Measurements from ENCODE around the gene RBM6.

The RBM6 gene

GRCh38 chr3:49966233-49966942, 26.4 kb downstream of the RBM6 start:
- Histone ChIP-seq H3K4me3 (ENCODE audit: low read length) (no peak overlapping the region), H3K9ac (ENCODE audit: low read length) (no peak overlapping the region), H3K9me3 (ENCODE audit: control insufficient read depth, low read length) (no peaks in the 10 kb centered on the region), H3K27me3 (ENCODE audit: control insufficient read depth, insufficient read depth, low read length) (no peaks in the 10 kb centered on the region), H3K4me1 (ENCODE audit: control insufficient read depth, insufficient read depth, low read length) (no peaks in the 10 kb centered on the region), H3K36me3 (ENCODE audit: control insufficient read depth, insufficient read depth, low read length) (no peaks in the 10 kb centered on the region)

- Histone ChIP-seq H3K27me3 (ENCODE audit: control insufficient read depth, insufficient read depth, low read length) (no peaks in the 10 kb centered on the region), H3K36me3 (ENCODE audit: control insufficient read depth, insufficient read depth, low read length) (no peaks in the 10 kb centered on the region), H3K9me3 (ENCODE audit: control insufficient read depth, low read length) (no peaks in the 10 kb centered on the region), H3K4me3 (ENCODE audit: low read length) (no peak overlapping the region), H3K4me1 (ENCODE audit: control insufficient read depth, insufficient read depth, low read length) (no peaks in the 10 kb centered on the region), H3K9ac (ENCODE audit: low read length) (no peak overlapping the region)
Observed at GRCh38 chr3:49967291-49967690, 27.3 kb downstream of the RBM6 start.

- Histone ChIP-seq H3K9me3 (ENCODE audit: control insufficient read depth, low read length) (no peaks in the 10 kb centered on the region), H3K9ac (ENCODE audit: low read length) (no peak overlapping the region), H3K27me3 (ENCODE audit: control insufficient read depth, insufficient read depth, low read length) (no peaks in the 10 kb centered on the region), H3K36me3 (ENCODE audit: control insufficient read depth, insufficient read depth, low read length) (no peaks in the 10 kb centered on the region), H3K4me3 (ENCODE audit: low read length) (no peak overlapping the region), H3K4me1 (ENCODE audit: control insufficient read depth, insufficient read depth, low read length) (no peaks in the 10 kb centered on the region)
Observed at GRCh38 chr3:49968346-49968745, 28.4 kb downstream of the RBM6 start.

- Histone ChIP-seq H3K9ac (ENCODE audit: low read length) (no peak overlapping the region), H3K9me3 (ENCODE audit: control insufficient read depth, low read length) (no peaks in the 10 kb centered on the region), H3K27me3 (ENCODE audit: control insufficient read depth, insufficient read depth, low read length) (no peaks in the 10 kb centered on the region), H3K4me1 (ENCODE audit: control insufficient read depth, insufficient read depth, low read length) (no peaks in the 10 kb centered on the region), H3K36me3 (ENCODE audit: control insufficient read depth, insufficient read depth, low read length) (no peaks in the 10 kb centered on the region), H3K4me3 (ENCODE audit: low read length) (no peak overlapping the region)
Observed at GRCh38 chr3:49972656-49973055, 32.7 kb downstream of the RBM6 start.

GRCh38 chr3:49976942-49977341, 37.0 kb downstream of the RBM6 start:
- Histone ChIP-seq H3K9ac (ENCODE audit: low read length) (no peak overlapping the region), H3K36me3 (ENCODE audit: control insufficient read depth, insufficient read depth, low read length) (no peaks in the 10 kb centered on the region), H3K4me3 (ENCODE audit: low read length) (no peak overlapping the region), H3K27me3 (ENCODE audit: control insufficient read depth, insufficient read depth, low read length) (no peaks in the 10 kb centered on the region), H3K9me3 (ENCODE audit: control insufficient read depth, low read length) (no peaks in the 10 kb centered on the region), H3K4me1 (ENCODE audit: control insufficient read depth, insufficient read depth, low read length) (no peaks in the 10 kb centered on the region)

GRCh38 chr3:49984394-49984793, 44.4 kb downstream of the RBM6 start:
- Histone ChIP-seq H3K9me3 (ENCODE audit: control insufficient read depth, low read length) (no peaks in the 10 kb centered on the region), H3K27me3 (ENCODE audit: control insufficient read depth, insufficient read depth, low read length) (no peaks in the 10 kb centered on the region), H3K36me3 (ENCODE audit: control insufficient read depth, insufficient read depth, low read length) (no peaks in the 10 kb centered on the region), H3K4me1 (ENCODE audit: control insufficient read depth, insufficient read depth, low read length) (no peaks in the 10 kb centered on the region), H3K9ac (ENCODE audit: low read length) (no peak overlapping the region), H3K4me3 (ENCODE audit: low read length) (no peak overlapping the region)

- Histone ChIP-seq H3K9ac (ENCODE audit: low read length) (no peak overlapping the region), H3K9me3 (ENCODE audit: control insufficient read depth, low read length) (no peaks in the 10 kb centered on the region), H3K4me1 (ENCODE audit: control insufficient read depth, insufficient read depth, low read length) (no peaks in the 10 kb centered on the region), H3K27me3 (ENCODE audit: control insufficient read depth, insufficient read depth, low read length) (no peaks in the 10 kb centered on the region), H3K36me3 (ENCODE audit: control insufficient read depth, insufficient read depth, low read length) (no peaks in the 10 kb centered on the region), H3K4me3 (ENCODE audit: low read length) (no peak overlapping the region)
Observed at GRCh38 chr3:49992326-49992725, 52.4 kb downstream of the RBM6 start.

- no peak overlapping the region for H3K4me3 ChIP-seq (ENCODE audit: low read length)
- H3K36me3 ChIP-seq (ENCODE audit: control insufficient read depth, insufficient read depth, low read length) = no peaks in the 10 kb centered on the region
- no peaks in the 10 kb centered on the region for H3K4me1 ChIP-seq (ENCODE audit: control insufficient read depth, insufficient read depth, low read length)
- no peak overlapping the region for H3K9ac ChIP-seq (ENCODE audit: low read length)
- H3K9me3 ChIP-seq (ENCODE audit: control insufficient read depth, low read length) = no peaks in the 10 kb centered on the region
- no peaks in the 10 kb centered on the region for H3K27me3 ChIP-seq (ENCODE audit: control insufficient read depth, insufficient read depth, low read length)
Observed at GRCh38 chr3:49994476-49994875, 54.5 kb downstream of the RBM6 start.

GRCh38 chr3:49996016-49996415, 56.1 kb downstream of the RBM6 start:
- Histone ChIP-seq H3K4me3 (ENCODE audit: low read length) (no peak overlapping the region), H3K27me3 (ENCODE audit: control insufficient read depth, insufficient read depth, low read length) (no peaks in the 10 kb centered on the region), H3K4me1 (ENCODE audit: control insufficient read depth, insufficient read depth, low read length) (no peaks in the 10 kb centered on the region), H3K9ac (ENCODE audit: low read length) (no peak overlapping the region), H3K36me3 (ENCODE audit: control insufficient read depth, insufficient read depth, low read length) (no peaks in the 10 kb centered on the region), H3K9me3 (ENCODE audit: control insufficient read depth, low read length) (no peaks in the 10 kb centered on the region)

- no peaks in the 10 kb centered on the region for H3K36me3 ChIP-seq (ENCODE audit: control insufficient read depth, insufficient read depth, low read length)
- no peak overlapping the region for H3K9ac ChIP-seq (ENCODE audit: low read length)
Observed at GRCh38 chr3:49997862-49998261, 57.9 kb downstream of the RBM6 start.

GRCh38 chr3:49998326-49998725, 58.4 kb downstream of the RBM6 start:
- H3K9ac ChIP-seq (ENCODE audit: low read length) = no peak overlapping the region
- no peaks in the 10 kb centered on the region for H3K4me1 ChIP-seq (ENCODE audit: control insufficient read depth, insufficient read depth, low read length)
- no peaks in the 10 kb centered on the region for H3K9me3 ChIP-seq (ENCODE audit: control insufficient read depth, low read length)
- H3K4me3 ChIP-seq (ENCODE audit: low read length) = no peak overlapping the region
- H3K36me3 ChIP-seq (ENCODE audit: control insufficient read depth, insufficient read depth, low read length) = no peaks in the 10 kb centered on the region
- H3K27me3 ChIP-seq (ENCODE audit: control insufficient read depth, insufficient read depth, low read length) = no peaks in the 10 kb centered on the region

More at GRCh38 chr3:49997862-49998261, 57.9 kb downstream of the RBM6 start:
- Histone ChIP-seq H3K27me3 (ENCODE audit: control insufficient read depth, insufficient read depth, low read length) (no peaks in the 10 kb centered on the region), H3K4me1 (ENCODE audit: control insufficient read depth, insufficient read depth, low read length) (no peaks in the 10 kb centered on the region), H3K9me3 (ENCODE audit: control insufficient read depth, low read length) (no peaks in the 10 kb centered on the region), H3K4me3 (ENCODE audit: low read length) (no peak overlapping the region)

- Histone ChIP-seq H3K27me3 (ENCODE audit: control insufficient read depth, insufficient read depth, low read length) (no peaks in the 10 kb centered on the region), H3K36me3 (ENCODE audit: control insufficient read depth, insufficient read depth, low read length) (no peaks in the 10 kb centered on the region), H3K9ac (ENCODE audit: low read length) (no peak overlapping the region), H3K4me1 (ENCODE audit: control insufficient read depth, insufficient read depth, low read length) (no peaks in the 10 kb centered on the region), H3K4me3 (ENCODE audit: low read length) (no peak overlapping the region), H3K9me3 (ENCODE audit: control insufficient read depth, low read length) (no peaks in the 10 kb centered on the region)
Observed at GRCh38 chr3:50001511-50001910, 61.6 kb downstream of the RBM6 start.

GRCh38 chr3:50003216-50003615, 63.3 kb downstream of the RBM6 start:
- no peak overlapping the region for H3K4me3 ChIP-seq (ENCODE audit: low read length)
- H3K27me3 ChIP-seq (ENCODE audit: control insufficient read depth, insufficient read depth, low read length) = no peaks in the 10 kb centered on the region
- H3K36me3 ChIP-seq (ENCODE audit: control insufficient read depth, insufficient read depth, low read length) = no peaks in the 10 kb centered on the region
- H3K9me3 ChIP-seq (ENCODE audit: control insufficient read depth, low read length) = no peaks in the 10 kb centered on the region
- no peak overlapping the region for H3K9ac ChIP-seq (ENCODE audit: low read length)
- H3K4me1 ChIP-seq (ENCODE audit: control insufficient read depth, insufficient read depth, low read length) = no peaks in the 10 kb centered on the region
